Measurements from ENCODE around the gene TEAD1.

GRCh38 chr11:12680940-12681258 lies 6.7 kb downstream of the TEAD1 start:
- TF ChIP-seq CTCF (IDR thresholded peaks at IDR 0.05) (no peak), POLR2A (IDR thresholded peaks at IDR 0.05) (no peak), POLR2AphosphoS5 (IDR thresholded peaks at IDR 0.05) (no peak), EP300 (IDR thresholded peaks at IDR 0.05; ENCODE audit: low read depth) (no peak)
